ENCODE data around the gene APRT.

DNA sequence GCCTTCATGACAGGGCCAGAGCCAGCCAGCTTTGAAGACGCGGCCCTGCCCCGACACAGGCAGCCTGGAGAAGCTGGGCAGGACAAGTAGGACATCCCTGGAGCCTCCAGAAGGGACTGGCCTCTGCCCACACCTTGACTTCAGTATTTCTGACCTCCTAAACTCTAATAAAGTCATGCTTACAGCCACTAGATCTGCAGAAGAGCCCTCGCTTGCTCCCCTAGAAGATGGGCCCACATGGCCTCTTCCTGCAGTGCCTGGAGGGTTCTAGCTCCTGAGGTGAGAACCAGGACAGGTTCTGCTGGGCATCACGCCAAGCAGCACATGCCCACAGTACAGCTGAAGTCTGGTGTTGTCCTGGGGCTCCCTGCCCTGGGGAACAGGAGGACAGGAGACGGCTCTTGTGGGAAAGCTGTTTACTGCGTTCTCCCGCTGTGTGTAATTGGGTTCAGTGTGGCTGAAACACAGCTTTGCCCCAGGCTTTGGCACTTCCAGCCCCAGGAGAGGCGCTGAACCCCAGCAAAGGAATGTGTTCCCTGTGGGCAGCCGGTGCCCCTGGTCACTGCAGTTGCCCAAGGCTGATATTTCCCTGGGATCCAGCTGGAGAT is 2.6 kb downstream of the APRT start:
- no peak for TF ChIP-seq ZFX (IDR thresholded peaks at IDR 0.05; ENCODE audit: borderline replicate concordance)
- TF ChIP-seq, protein P1, sequence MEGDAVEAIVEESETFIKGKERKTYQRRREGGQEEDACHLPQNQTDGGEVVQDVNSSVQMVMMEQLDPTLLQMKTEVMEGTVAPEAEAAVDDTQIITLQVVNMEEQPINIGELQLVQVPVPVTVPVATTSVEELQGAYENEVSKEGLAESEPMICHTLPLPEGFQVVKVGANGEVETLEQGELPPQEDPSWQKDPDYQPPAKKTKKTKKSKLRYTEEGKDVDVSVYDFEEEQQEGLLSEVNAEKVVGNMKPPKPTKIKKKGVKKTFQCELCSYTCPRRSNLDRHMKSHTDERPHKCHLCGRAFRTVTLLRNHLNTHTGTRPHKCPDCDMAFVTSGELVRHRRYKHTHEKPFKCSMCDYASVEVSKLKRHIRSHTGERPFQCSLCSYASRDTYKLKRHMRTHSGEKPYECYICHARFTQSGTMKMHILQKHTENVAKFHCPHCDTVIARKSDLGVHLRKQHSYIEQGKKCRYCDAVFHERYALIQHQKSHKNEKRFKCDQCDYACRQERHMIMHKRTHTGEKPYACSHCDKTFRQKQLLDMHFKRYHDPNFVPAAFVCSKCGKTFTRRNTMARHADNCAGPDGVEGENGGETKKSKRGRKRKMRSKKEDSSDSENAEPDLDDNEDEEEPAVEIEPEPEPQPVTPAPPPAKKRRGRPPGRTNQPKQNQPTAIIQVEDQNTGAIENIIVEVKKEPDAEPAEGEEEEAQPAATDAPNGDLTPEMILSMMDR (IDR thresholded peaks at IDR 0.05), result no peak

All from 22Rv1 (cell line).